AG04450 (cell line): ENCODE measurements around the gene KAT7. TPM values are rescaled to one million over a fixed set of nuclear protein-coding genes. Genes with fewer than 3 reads are reported as not detected.
"Not testable (repeated sequence)": the region's sequence is repeated elsewhere in the genome, so short reads cannot be mapped to it uniquely, and the experiment has no call there.

Experiments
- CTCF ChIA-PET: fragments of 300-600, 350-600 bp; formaldehyde crosslinking; extraction: SDS; loops from one replicate; lab custom pipeline; 2022; ENCODE audit warnings: antibody characterized with exemption, inconsistent platforms; lab: Charles Lee
- POLR2A ChIA-PET: fragments of 350-600 bp; formaldehyde crosslinking; extraction: SDS; loops from one replicate; lab custom pipeline; 2021; ENCODE audit warnings: antibody characterized with exemption, inconsistent platforms; lab: Yijun Ruan, JAX
- DNase-seq: peaks from one replicate; pipeline ENCODE4 v3.0.0-alpha.2; 2011; ENCODE audit warnings: low read depth, low spot score
- H3K27ac ChIP-seq: one replicate; pipeline ENCODE4 v1.5.1; 2012; ENCODE audit warnings: low read depth, low read length, control low read depth
- H3K27me3 ChIP-seq: one replicate; pipeline ENCODE4 v1.6.0; 2012; ENCODE audit warnings: low read length; ENCODE audit not compliant: control insufficient read depth, insufficient read depth
- H3K4me3 ChIP-seq: 2 replicates; pipeline ENCODE4 v1.5.1; 2011; ENCODE audit warnings: mild to moderate bottlenecking, low read depth, low read length, control low read depth
- H3K9me3 ChIP-seq: 2 replicates; pipeline ENCODE4 v1.5.1; 2012; ENCODE audit warnings: low read length; ENCODE audit not compliant: control insufficient read depth, insufficient read depth
- polyA plus RNA-seq: library from polyadenylated mRNA; depleted of rRNA; stranded (reverse); fragments of >200 nt; gene quantifications from 2 replicates; pipeline ENCODE4 v1.2.3, GENCODE V29; 2011
- TF ChIP-seq, protein P1 (sequence below): IDR thresholded peaks from 2 replicates; pipeline ENCODE4 v1.5.1; 2011; ENCODE audit warnings: low read depth, low read length, control low read depth, inconsistent platforms

The KAT7 gene
- polyA plus RNA-seq, 1 experiment: 27.0 TPM

DNA sequence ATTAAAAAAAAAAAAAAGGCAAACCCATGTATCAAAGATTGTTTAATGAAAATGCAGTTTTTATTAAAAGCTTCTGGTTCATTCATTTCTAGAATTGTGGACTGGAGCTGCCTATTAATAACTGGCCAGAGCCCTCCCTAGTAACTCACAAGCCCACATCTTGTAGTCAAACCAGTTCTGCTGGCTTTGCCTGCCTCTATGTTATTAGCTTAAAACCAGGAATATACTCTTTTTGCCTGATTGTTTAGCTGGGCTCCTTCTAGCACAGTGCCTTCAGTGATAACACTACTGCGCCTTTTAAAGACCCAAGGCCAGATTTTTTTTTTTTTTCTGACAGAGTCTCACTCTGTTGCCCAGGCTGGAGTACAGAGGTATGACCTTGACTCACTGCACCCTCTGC is 33.4 kb downstream of the KAT7 start:
- DNase-seq: no peak
- POLR2A ChIA-PET: no interaction called here
- H3K27me3 ChIP-seq: no peaks in the 10 kb centered on the region
- TF ChIP-seq, protein P1, sequence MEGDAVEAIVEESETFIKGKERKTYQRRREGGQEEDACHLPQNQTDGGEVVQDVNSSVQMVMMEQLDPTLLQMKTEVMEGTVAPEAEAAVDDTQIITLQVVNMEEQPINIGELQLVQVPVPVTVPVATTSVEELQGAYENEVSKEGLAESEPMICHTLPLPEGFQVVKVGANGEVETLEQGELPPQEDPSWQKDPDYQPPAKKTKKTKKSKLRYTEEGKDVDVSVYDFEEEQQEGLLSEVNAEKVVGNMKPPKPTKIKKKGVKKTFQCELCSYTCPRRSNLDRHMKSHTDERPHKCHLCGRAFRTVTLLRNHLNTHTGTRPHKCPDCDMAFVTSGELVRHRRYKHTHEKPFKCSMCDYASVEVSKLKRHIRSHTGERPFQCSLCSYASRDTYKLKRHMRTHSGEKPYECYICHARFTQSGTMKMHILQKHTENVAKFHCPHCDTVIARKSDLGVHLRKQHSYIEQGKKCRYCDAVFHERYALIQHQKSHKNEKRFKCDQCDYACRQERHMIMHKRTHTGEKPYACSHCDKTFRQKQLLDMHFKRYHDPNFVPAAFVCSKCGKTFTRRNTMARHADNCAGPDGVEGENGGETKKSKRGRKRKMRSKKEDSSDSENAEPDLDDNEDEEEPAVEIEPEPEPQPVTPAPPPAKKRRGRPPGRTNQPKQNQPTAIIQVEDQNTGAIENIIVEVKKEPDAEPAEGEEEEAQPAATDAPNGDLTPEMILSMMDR: no peak
- H3K4me3 ChIP-seq: no peak overlapping the region
- no peaks in the 10 kb centered on the region for H3K9me3 ChIP-seq
- CTCF ChIA-PET: no interaction called here
- no peak overlapping the region for H3K27ac ChIP-seq

DNA sequence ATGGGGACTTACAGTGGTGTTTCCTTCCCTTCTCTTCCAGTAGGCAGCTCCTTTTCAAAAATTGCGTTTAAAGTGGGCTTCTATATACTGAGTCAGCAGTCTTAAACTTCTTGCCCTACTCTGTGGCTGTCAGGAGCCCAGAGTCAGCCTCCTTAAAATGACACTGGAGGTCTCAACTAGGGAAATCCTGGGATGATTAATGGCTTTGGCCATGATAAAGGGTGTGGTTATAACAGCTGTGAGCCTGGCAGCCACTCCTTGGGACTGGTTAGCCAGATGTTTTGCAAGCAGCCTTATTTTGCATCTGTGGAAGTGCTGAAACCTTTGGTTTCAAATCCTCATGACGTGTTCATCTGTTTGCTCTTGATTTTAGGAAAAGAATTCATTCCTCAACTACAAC is 34.3 kb downstream of the KAT7 start:
- CTCF ChIA-PET: no interaction called here
- peak overlapping the region; percentile 43 for H3K27ac ChIP-seq
- POLR2A ChIA-PET: interaction anchor here (0.6 kb wide), 1 partner anchor 26 kb away, joined by 6 read pairs; no protein-coding TSS in a partner anchor
- H3K9me3 ChIP-seq: no peaks in the 10 kb centered on the region
- peak; percentile 36 for DNase-seq
- TF ChIP-seq, protein P1: no peak
- no peak overlapping the region for H3K4me3 ChIP-seq
- no peaks in the 10 kb centered on the region for H3K27me3 ChIP-seq

DNA sequence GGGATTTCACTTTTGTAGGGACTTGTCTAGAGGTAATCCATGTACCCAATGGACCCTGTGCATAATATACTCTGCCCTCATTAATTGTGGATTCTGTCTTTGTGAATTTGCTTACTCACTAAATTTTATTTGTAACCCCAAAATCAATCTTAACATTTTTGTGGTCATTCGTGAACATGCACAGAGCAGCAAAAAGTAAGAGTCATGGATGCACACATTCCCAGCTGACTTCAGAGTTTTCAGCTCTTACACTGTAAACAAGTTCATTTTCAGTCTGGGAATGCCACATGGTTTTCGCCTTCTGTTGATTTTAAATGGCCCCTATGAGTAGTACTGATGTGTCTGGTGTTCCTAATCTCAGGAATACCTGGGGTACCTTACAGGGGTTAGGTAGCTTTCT is 35.1 kb downstream of the KAT7 start:
- H3K9me3 ChIP-seq: no peaks in the 10 kb centered on the region
- peak; percentile 66 for DNase-seq
- TF ChIP-seq, protein P1: no peak
- no peak overlapping the region for H3K4me3 ChIP-seq
- H3K27me3 ChIP-seq: no peaks in the 10 kb centered on the region
- POLR2A ChIA-PET: interaction anchor here (0.6 kb wide), 2 partner anchors 22 to 27 kb away, joined by 3 to 6 read pairs; no protein-coding TSS in a partner anchor
- CTCF ChIA-PET: no interaction called here
- peak overlapping the region; percentile 34 for H3K27ac ChIP-seq

DNA sequence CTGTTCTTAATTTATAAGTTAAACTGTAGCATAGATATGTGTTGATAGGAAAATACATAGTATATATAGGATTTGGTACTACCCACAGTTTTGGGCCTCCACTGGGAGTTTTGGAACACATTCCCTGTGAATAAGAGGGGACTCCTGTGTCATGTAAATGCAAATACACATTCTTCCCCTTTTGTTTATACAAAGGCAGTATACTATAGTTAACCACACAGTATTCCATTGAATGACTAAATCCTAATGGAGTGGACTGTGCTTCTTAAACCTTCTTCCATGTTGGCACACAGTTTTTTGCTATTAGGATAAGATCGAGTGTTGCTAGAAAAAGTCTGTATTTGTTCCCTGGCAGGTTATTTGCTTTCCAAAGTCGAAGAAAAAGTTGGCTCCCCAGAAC is 37.2 kb downstream of the KAT7 start:
- no peak for DNase-seq
- CTCF ChIA-PET: interaction anchor here (1.6 kb wide), 1 partner anchor 172 kb away, joined by 3 read pairs; no protein-coding TSS in a partner anchor

DNA sequence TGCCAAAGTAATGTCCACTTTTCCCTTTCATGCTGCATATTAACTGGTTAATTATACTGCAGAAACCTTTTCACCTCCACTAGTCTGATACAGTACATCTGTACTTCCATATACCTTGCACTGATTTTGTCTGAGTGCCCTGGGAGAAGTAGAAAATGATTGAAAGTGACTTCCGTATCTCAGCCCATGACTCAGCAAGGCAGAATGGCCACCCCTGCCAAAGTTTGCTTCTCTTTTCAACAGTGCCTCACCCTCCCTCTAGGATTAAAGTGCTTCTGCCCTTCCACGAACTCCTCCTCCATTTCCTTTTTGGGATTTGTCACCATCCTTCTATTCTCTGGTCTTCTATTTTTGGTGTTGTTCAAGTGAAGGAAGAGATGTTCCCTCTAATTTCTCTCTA is 39.8 kb downstream of the KAT7 start:
- CTCF ChIA-PET, H3K27me3 ChIP-seq, POLR2A ChIA-PET, H3K27ac ChIP-seq, H3K4me3 ChIP-seq, DNase-seq, H3K9me3 ChIP-seq: not testable (repeated sequence)

More for the DNA sequence above, 37.2 kb downstream of the KAT7 start:
- no peak overlapping the region for H3K4me3 ChIP-seq
- POLR2A ChIA-PET: no interaction called here
- H3K27me3 ChIP-seq: no peaks in the 10 kb centered on the region
- no peak overlapping the region for H3K27ac ChIP-seq
- TF ChIP-seq, protein P1: no peak
- no peaks in the 10 kb centered on the region for H3K9me3 ChIP-seq
